GM12878 (cell line): ENCODE data around the gene PLSCR4. TPM values are rescaled to one million over a fixed set of nuclear protein-coding genes. Genes with fewer than 3 reads are reported as not detected.

Experiments
- ATAC-seq: fragments of 200-7000 bp; cut with Tn5 transposase; 3 replicates; pipeline ENCODE4 v1.9.1; 2020; ENCODE audit warnings: mild to moderate bottlenecking, moderate library complexity
- BruUV-seq: library from RNA; stranded (reverse); fragments of 400-500 nt; replicated peaks from 2 replicates; lab custom pipeline; 2021; lab: Mats Ljungman, UMichigan
- CTCF ChIA-PET: fragments of 300-600 bp; sonication (Branson Sonifier 250); formaldehyde crosslinking; extraction: SDS; loops from one replicate; lab custom pipeline; 2021; ENCODE audit warnings: inconsistent platforms; lab: Yijun Ruan, JAX
- POLR2A ChIA-PET: fragments of 350-600 bp; formaldehyde crosslinking; extraction: SDS; loops from one replicate; lab custom pipeline; 2021; ENCODE audit warnings: inconsistent platforms; lab: Charles Lee
- RAD21 ChIA-PET: fragments of 300-600 bp; sonication (Branson Sonifier 250); formaldehyde crosslinking; loops from one replicate; lab custom pipeline; 2023; ENCODE audit warnings: antibody characterized with exemption; ENCODE audit not compliant: unreplicated experiment; lab: Charles Lee
- SMC1A ChIA-PET: fragments of 300-600 bp; sonication (Branson Sonifier 250); formaldehyde crosslinking; loops from one replicate; lab custom pipeline; 2023; ENCODE audit not compliant: unreplicated experiment, uncharacterized antibody; lab: Charles Lee
- DNase-seq: peaks from one replicate; pipeline ENCODE4 v3.0.0-alpha.2; 2011; ENCODE audit warnings: low read depth, low spot score
- FAIRE-seq: peaks from 3 replicates; lab custom pipeline; 2011; peaks lifted over from hg19 to GRCh38; lab: Jason Lieb, UNC
- H2AFZ ChIP-seq: 2 replicates; pipeline ENCODE4 v1.6.0; 2011; ENCODE audit warnings: low read depth, low read length, control low read depth; ENCODE audit not compliant: control insufficient read depth
- H3K27ac ChIP-seq: 2 replicates; pipeline ENCODE4 v1.5.1; 2011; ENCODE audit warnings: control low read depth; ENCODE audit not compliant: control insufficient read depth, insufficient read depth
- H3K27me3 ChIP-seq, 2 experiments: replicated peaks in 1 of 2; 2 replicates each; pipeline versions ENCODE4 v1.6.0 to v1.6.1; 2011; ENCODE audit warnings: low read length in 1 of 2; ENCODE audit not compliant: control insufficient read depth in 2 of 2, insufficient read depth in 2 of 2
- H3K36me3 ChIP-seq, 2 experiments: 2 replicates each; pipeline ENCODE4 v1.5.1; 2011; ENCODE audit warnings: low read length in 1 of 2; ENCODE audit not compliant: control insufficient read depth in 2 of 2, insufficient read depth in 2 of 2
- H3K4me1 ChIP-seq: 2 replicates; pipeline ENCODE4 v1.6.1; 2011; ENCODE audit warnings: mild to moderate bottlenecking, low read length, moderate library complexity, mixed read lengths; ENCODE audit not compliant: control insufficient read depth, insufficient read depth
- H3K4me2 ChIP-seq: 2 replicates; pipeline ENCODE4 v1.6.0; 2011; ENCODE audit warnings: control low read depth; ENCODE audit not compliant: control insufficient read depth, insufficient read depth
- H3K4me3 ChIP-seq: fragments of 200-600 bp; sonication (generic); 2 replicates; pipeline ENCODE4 v1.5.1; 2016
- H3K79me2 ChIP-seq: 2 replicates; pipeline ENCODE4 v1.6.0; 2011; ENCODE audit warnings: low read length; ENCODE audit not compliant: control insufficient read depth, insufficient read depth
- H3K9ac ChIP-seq: 2 replicates; pipeline ENCODE4 v1.8.0; 2011; ENCODE audit warnings: low read length, control low read depth, mixed read lengths; ENCODE audit not compliant: control insufficient read depth, insufficient read depth
- H3K9me3 ChIP-seq: replicated peaks from 3 replicates; pipeline ENCODE4 v1.5.1; 2011; ENCODE audit warnings: mild to moderate bottlenecking, low read length; ENCODE audit not compliant: control insufficient read depth, insufficient read depth
- H4K20me1 ChIP-seq: 2 replicates; pipeline ENCODE4 v1.6.0; 2011; ENCODE audit not compliant: control insufficient read depth, insufficient read depth
- BMI1 ChIP-seq: fragments of 450-650 bp; IDR thresholded peaks from 2 replicates; pipeline ENCODE4 v1.6.1; 2016; ENCODE audit warnings: mild to moderate bottlenecking, moderate library complexity, borderline replicate concordance
- E4F1 ChIP-seq: fragments of 450-650 bp; IDR thresholded peaks from 2 replicates; pipeline ENCODE4 v1.6.1; 2018; ENCODE audit warnings: borderline replicate concordance, mild to moderate bottlenecking; ENCODE audit not compliant: partially characterized antibody
- EP300 ChIP-seq, 2 experiments: fragments of 150-350 bp in 1 of 2; IDR thresholded peaks; 2 replicates each; pipeline ENCODE4 v1.6.1; 2011 to 2012; ENCODE audit warnings: low read depth in 2 of 2, low read length in 2 of 2, borderline replicate concordance in 1 of 2, improper control_type of control experiment in 1 of 2, inconsistent platforms in 1 of 2; ENCODE audit not compliant: control insufficient read depth in 1 of 2
- MLLT1 ChIP-seq: fragments of 450-650 bp; IDR thresholded peaks from 2 replicates; pipeline ENCODE4 v1.6.1; 2016; ENCODE audit warnings: mild to moderate bottlenecking
- REST ChIP-seq: IDR thresholded peaks from 2 replicates; pipeline ENCODE4 v1.6.1; 2012; ENCODE audit warnings: mild to moderate bottlenecking, low read depth, low read length
- ZNF207 ChIP-seq: fragments of 450-650 bp; IDR thresholded peaks from 2 replicates; pipeline ENCODE4 v1.6.1; 2014; ENCODE audit warnings: antibody characterized with exemption, mild to moderate bottlenecking, borderline replicate concordance
- WGBS: methylation state at CpG from one replicate; pipeline ENCODE4 v1.1.6; 2016; ENCODE audit warnings: low lambda C conversion rate; ENCODE audit not compliant: insufficient replicate concordance, insufficient coverage; ENCODE audit errors: missing lambda C conversion rate; 5-methylcytosine and 5-hydroxymethylcytosine counted together
- in situ Hi-C: fragments of 300-500 bp; cut with MboI; formaldehyde crosslinking; loops from 9 replicates; pipeline ENCODE4 v1.14.3; 2018; ENCODE audit warnings: mixed read lengths
- intact Hi-C: fragments of 100-400 bp; cut with micrococcal nuclease; formaldehyde crosslinking; loops from one replicate; pipeline ENCODE4 v1.14.2; 2022; ENCODE audit not compliant: unreplicated experiment
- polyA plus RNA-seq, 11 experiments: library from polyadenylated mRNA; depleted of rRNA in 4 of 11; unstranded in 6 of 11; stranded (reverse) in 5 of 11; fragments of >200 nt; fragmentation: Nextera tagmentation in 4 of 11; fragmentation: Illumina TruSeq in 1 of 11; extraction: Ambion mirVana in 4 of 11; extraction: Trizol in 1 of 11; gene quantifications; 1 replicate in 1 of 11; 2 replicates in 10 of 11; pipeline versions ENCODE4 v1.2.1 to v1.2.3, GENCODE V29; 2011 to 2016; ENCODE audit warnings: inconsistent platforms in 2 of 11, missing spikeins in 2 of 11, low read depth in 1 of 11
- total RNA-seq, 4 experiments: library from RNA; depleted of rRNA in 3 of 4; stranded (reverse); fragments of >200 nt in 3 of 4; fragmentation: Illumina TruSeq in 1 of 4; extraction: Trizol in 1 of 4; gene quantifications; 2 replicates each; pipeline versions ENCODE4 v1.2.1 to v1.2.3, GENCODE V29; 2013 to 2021

PLSCR4 gene
- total and polyA plus RNA-seq, 10 of the 15 experiments (the other 5 are each of a cell fraction or from before 2014, with no cell fraction given) = 0.02 TPM; not detected in 9

- FAIRE-seq = no peak
- H3K4me3 ChIP-seq = no peak overlapping the region
- no peaks in the 10 kb centered on the region for H3K27me3 ChIP-seq
- no peak overlapping the region for H3K9ac ChIP-seq
- TF ChIP-seq BMI1 (no peak), EP300 (IDR thresholded peaks at IDR 0.05; ENCODE audit: borderline replicate concordance in 1 of 2, control insufficient read depth in 1 of 2, low read depth in 2 of 2, low read length in 2 of 2) (no peak), MLLT1 (no peak), ZNF207 (no peak), E4F1 (no peak), REST (no peak)
- in situ Hi-C loops = loop anchor here (25.0 kb wide), 1 partner anchor 397 kb away; no protein-coding TSS in a partner anchor
- ChIA-PET POLR2A (no interaction called here), RAD21 (interaction anchor here (1.5 kb wide), 1 partner anchor 407 kb away, joined by 8 read pairs; no protein-coding TSS in a partner anchor), CTCF (interaction anchor here (2.1 kb wide), 1 partner anchor 119 kb away, joined by 12 read pairs; no protein-coding TSS in a partner anchor), SMC1A (interaction anchor here (2.1 kb wide), 1 partner anchor 12 kb away, joined by 5 read pairs; no protein-coding TSS in a partner anchor)
- DNase-seq = no peak
- no peak for ATAC-seq
- intact Hi-C loops = loop anchor here (5.0 kb wide), 1 partner anchor 117 kb away; no protein-coding TSS in a partner anchor
- 8% methylated on average over 2 of the region's 2 CpGs for WGBS
- H3K4me2 ChIP-seq = no peak overlapping the region
- no peak overlapping the region for H3K27ac ChIP-seq
- no peaks in the 10 kb centered on the region for H4K20me1 ChIP-seq
- no peaks in the 10 kb centered on the region for H3K9me3 ChIP-seq
- H3K36me3 ChIP-seq = no peaks in the 10 kb centered on the region
- no TSS peak for BruUV-seq
- no peaks in the 10 kb centered on the region for H3K4me1 ChIP-seq
- no peaks in the 10 kb centered on the region for H3K79me2 ChIP-seq
- no peak overlapping the region for H2AFZ ChIP-seq
Observed at GRCh38 chr3:146184241-146185015, 66.5 kb downstream of the PLSCR4 start.
